GM18858 (cell line): Measurements from ENCODE around the gene C1QTNF5.

ENCODE experiments used
- ATAC-seq: cut with Tn5 transposase; IDR thresholded peaks from one replicate; pipeline ENCODE4 v1.9.1; 2021; ENCODE audit not compliant: unreplicated experiment

C1QTNF5 gene

DNA sequence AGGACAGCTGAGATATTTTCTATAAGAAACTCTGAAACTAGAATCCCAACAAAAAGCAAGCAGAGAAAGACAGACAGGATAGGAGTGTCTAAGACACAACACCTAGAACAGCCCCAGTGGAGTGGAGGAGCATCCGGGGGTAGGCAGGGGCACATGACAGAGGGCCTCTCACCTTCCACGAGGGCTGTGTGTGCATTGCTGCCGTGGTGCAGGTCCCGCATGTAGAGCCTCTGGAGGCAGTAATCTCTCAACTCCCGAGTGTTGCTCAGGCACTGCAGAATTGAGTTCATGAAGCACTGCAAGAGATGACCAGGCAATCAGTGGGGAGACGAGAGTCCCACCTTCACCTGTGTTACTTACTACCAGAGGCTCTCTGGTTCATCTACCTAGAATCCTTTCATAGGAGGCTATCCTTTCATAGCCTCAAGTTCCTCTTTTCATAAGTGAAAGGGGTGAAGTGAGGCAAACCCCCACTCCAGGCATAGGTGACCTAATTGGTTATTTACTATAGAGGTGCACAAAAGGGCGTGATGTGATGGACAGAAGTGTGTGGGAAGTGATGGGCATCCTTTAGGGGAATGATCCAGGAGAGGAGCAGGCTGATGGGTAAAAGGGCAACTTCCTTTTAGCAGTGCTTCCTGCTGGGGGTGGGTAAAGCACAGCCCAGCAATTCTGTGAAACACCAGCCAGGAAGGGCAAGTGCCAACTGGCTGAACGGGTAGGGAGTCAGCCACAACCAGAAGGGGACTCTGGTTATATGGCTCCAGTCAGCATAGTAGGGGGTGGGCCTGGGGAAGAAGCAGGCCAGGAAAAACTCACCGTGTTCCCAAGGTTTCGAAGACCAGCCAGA, 18.9 kb upstream of the C1QTNF5 start:
- ATAC-seq: no peak

DNA sequence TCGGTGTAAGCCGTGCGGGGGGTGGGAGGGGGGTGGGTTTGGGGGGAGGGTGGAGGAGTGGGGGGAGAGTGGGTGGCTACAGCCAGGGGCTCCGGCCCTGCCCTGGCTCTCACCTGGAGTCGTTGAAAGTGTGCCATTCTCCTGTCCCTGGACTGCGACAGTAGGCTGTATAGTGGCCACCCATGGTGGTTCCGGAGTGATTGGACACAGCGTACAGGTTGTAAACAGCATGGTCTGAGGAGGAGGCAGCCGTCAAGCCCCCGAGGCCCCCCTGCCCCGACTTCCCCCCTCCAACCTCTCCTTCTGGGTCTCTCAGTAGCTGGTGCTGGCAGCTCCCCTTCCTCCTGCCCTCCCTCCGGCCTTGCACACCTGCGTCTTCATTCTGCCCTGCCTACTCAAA, 16.4 kb upstream of the C1QTNF5 start:
- no peak for ATAC-seq

DNA sequence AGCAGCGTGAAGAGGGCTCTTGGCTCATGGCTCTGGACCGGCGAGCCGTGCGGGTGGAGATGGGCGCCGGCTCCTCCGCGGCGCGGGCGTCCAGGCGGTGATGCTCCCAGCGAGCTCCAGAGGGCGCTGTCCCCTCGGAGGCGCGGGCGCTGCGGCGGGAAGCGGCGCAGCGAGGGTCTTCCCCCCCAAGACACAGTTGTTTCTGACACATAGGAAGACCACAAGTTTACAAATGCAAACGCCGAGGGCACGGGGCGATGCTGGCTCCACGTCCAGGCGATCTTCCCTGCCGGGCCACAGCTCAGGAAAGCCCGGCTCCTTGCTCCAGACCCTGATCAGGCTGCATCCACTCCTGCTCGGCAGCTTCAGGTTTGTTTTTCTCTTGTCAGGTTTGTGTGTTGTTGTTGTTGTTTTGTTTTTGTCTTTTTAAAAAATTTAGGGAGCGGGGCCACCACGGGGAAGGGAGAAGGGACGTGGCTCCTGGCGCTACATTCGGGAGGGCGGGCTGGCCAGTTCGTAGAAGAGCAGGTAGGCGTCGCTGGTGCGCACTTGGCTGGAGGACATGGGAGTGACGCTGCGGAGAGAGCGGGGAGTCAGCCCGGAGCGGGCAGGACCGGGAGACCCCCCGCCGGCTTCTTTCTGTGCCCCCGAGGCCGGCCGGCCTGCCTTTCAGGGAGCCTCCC, 15.8 kb upstream of the C1QTNF5 start:
- ATAC-seq: no peak

DNA sequence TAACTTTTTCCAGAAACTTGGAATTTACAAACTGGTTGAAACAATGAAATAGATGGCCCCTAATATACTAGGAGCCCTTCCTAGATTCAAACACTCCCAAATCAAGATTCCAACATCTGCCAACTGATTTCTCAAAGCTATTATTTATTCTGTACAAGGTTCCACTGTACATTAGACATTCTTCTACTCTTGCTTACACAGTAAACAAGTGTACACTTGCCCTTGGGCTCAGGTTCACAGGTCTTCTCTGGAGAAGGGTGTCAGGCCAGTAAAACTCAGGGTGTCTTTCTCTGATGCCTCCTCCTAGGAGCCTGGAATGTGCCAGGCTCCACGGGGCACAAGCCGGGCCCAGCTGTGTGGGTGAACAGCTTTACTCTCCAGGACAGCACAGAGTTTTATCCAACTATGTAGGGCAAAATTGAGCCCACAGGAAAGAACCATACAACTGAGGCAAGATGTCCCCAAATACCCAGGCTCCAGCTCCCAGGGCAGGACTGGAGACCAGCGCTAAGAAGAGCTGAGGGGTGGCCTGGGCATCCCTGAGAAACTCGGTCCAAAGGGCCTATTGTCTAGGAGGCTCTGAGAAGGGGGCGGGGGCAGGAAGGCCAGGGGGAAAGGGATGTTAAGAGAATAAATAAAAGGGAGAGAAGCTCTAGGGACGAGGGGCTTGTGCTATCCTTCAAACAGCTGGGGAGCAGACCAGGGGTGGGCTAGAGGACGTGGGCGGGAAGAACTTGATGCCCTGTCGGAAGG, 14.6 kb upstream of the C1QTNF5 start:
- ATAC-seq: no peak

DNA sequence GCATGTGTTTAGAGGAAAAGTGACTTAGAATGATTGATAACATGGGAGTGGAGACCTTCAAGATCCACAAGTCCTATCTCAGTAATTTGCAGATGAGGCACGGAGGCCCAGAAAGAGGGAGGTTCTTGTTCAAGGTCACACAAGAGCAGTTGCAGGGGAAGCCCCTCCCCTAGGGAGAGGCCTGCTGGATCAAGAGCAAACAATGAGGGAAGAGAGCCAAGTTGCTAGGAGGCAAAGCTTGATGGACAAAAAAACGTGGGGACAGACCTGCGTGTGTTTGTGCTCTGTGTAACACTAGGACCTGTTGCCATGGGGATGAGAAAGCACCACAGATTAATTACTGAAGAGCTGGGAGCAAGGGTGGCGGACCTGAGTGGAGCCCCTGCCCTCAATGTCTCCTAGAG, 12.2 kb upstream of the C1QTNF5 start:
- ATAC-seq: no peak

DNA sequence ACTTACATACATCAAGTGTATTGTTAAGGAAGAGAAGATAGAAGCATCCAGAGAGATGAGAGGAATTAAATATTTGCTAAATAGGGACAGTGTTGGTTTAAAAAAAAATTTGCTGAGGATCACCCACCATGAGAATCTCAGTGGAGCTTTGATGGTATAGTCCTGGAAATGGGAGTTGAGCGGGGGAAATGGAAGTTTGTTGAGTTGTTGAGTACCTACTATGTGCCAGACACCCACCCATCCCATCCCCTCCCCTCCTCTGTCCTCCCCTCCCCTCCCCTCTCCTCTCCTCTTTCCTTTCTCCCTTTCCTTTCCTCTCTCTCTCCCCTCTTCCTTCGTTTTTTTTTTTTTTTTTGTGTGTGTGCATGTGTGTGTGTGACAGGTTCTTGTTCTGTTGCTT, 10.5 kb upstream of the C1QTNF5 start:
- ATAC-seq: no peak

DNA sequence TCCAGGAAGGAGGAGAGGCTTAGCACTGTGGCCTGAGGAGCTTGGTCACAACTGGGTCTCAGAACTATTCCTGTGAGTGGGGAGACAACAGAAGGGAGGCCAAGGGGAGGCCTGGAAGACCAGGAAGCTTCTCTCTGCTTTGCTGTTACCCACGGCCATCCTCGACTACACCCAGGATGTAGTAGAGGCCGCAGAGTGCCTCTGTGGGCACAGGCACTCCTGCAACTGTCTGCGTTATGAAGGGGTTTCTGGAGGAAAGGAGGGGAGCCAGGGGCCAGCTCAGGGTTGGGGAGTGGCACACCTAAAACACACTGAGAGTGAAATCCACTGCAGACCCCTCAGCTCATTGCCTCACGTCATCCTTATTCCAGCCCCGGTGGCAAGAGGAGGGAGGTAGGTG, 9.6 kb upstream of the C1QTNF5 start:
- ATAC-seq: no peak

DNA sequence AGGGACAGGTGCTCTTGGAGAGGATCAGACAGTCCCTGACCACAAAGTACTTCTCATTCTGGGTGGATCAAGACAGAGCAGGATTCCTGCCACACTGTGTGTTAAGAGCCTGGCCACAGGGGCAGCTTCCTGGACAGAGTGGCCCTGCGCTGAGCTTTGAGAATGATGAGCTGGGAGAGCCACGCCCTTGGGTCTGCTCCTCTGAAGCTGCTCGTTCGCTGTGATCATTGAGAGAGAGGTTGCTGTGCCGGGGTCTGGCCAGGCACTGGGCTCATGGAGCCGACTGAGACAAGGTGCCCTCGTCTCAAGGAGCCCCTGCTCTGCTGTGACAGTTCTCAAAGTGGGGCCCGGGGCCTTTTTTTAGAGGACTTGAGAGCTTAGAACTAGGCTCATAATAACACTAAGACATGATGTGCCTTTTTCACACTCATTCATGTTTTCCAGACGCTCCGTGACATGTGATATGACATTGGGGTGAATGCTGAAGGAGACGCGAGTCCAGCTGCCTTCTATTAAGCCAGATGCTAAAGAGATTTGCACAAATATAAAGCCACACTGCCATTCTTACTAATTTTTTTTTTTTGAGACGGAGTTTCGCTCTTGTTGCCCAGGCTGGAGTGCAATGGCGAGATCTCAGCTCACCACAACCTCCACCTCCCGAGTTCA, 7.4 kb upstream of the C1QTNF5 start:
- ATAC-seq: no peak

DNA sequence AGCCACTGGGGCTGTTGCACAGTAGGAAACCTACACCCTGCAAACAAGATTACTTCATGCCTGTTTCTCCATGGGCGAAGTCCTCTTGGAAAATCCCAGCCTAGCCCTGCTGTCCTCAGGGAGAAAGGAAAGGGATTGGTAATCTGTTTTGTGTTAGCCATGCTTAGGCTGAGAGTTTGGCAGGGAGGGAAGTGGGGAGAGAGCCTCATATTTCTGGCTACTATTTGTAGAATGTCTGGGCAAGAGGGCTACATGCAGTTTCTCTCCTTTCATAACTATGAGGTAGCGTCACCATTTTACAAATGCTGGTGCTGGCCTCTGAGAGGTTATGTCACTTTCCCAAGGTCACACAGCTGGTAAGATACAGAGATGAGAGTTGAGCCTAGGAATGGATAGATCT, 6.6 kb upstream of the C1QTNF5 start:
- ATAC-seq: no peak

DNA sequence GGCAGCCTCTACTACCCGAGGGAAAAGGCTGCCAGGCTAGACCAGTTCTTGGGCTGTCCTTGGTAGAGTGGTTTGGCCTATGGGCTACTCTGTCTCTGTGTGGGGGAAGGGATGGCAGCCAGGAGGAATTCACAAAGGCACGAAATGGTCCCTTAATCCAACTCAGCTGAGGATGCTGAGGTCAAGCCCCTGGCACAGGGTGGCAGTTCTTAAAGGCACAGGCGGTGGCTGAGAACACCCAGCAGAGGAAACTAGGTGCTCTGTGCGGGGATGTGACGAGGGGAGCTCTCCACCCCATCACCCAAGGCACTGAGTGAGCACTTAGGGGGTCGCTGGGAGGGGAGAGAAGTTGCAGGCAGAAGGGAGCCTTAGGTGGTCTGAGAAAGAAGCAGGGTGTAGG, 5.9 kb upstream of the C1QTNF5 start, which contains the start of gene MFRP:
MFRP (minus strand) TSS at position 101 of the 400 bp plus-strand sequence. CDS start 192 bp downstream, outside the sequence.
- no peak for ATAC-seq

DNA sequence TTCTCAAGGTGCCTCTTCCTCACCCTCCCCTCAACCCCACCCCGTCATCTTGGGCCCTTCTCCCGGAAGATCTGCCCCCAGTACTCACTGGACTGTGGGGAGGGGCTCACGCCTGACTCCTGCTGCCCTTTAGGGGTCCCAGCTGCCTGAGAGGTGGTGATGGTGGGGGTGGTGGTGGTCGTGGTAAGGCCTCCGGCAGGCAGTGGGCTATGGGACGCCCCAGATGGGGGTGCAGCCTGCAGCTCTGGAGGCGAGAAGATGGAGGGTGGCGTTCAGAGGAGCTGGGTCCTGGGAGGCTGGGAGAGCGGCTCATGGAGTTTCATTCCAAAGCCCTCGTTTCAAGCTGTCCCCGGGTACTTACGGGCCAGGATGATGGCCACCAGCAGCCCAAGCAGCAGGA, 5.0 kb upstream of the C1QTNF5 start:
- ATAC-seq: no peak

DNA sequence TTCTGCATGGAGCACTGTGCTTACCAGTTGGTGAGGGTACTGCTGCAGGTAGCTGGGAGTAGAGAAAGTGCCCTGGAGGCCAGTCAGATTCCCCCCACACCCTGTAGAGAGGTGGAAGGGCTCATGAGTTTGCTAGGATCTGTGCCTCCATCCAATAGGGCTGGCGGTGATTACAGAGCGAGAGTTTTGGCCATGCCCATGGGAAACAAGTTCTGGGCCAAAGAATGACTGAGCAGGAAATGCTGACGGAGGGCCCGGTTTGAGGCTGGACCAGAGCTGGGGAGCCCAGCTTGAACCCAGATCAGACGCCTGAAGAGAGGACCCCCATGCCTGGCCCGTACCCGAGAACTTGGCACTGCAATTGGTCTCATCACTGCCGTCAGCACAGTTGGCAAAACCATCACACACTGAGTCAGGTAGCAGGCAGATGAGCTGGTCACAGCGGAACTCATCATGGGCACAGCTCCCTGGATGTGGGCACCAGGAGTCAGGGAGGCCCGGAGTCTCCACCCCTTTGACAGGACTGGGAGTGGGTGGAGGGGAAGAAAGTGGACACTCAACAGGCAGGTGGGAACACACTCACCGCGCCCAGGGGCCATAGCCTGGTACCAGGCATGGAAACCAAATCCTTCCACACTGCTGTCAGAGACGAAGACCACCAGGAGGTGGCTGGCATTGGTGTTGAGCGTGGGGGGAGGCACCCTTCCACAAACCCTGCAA, 3.8 kb upstream of the C1QTNF5 start:
- no peak for ATAC-seq

DNA sequence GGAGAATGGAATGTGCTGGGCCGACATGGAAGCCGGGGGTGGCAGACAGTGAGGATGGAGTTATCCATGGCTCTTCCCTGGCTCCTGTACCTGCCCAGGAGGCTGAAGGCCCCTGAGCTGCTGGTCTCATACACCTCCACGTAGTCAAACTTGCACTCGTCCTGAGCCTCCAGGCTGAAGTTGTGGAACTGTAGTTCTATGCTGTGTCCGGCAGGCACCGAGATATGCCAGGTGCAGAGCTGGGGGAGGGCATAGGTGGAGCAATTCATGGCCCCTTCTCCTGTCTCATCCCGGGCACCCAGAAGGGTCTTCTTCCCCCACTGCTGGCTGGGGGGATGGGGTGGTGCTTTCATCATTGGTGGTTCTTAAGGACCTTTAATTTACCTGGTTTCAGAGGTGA, 3.0 kb upstream of the C1QTNF5 start:
- ATAC-seq: no peak

DNA sequence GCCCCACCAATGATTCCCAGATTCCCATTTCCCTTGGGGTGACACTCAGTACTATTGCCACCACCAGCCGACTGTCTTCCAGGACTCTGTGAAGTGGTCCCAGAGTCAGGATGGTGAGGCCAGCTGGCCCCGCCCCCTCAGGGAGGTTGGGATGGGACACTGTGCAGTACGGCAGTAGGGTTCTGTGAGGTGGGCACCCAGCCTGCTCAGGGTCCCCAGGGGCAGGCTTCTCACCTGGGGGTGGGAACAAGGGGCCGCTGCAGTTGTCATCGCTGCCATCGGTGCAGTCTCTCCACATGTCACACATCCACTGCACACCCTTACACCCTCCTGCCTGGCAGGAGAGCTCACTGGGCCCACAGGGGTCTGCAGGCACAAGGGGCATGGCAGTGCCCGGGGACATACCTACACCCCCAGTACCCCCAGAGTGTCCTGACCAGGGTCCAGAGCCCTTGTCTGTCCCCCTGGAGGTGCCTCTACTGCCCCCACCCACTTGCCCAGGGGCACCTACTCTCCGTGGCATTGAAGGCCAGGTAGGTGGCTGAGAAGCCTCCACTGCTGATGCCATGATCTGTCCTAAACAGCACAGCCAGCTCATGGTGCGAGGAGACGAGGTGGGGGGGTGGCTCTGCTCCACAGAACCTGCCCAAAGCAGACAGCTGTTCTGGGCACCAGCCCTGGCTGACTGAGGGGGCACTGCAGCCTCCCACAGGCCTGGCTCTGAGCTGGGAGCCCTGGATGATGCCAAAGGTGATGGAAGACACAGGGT, 1.9 kb upstream of the C1QTNF5 start:
- ATAC-seq: no peak

DNA sequence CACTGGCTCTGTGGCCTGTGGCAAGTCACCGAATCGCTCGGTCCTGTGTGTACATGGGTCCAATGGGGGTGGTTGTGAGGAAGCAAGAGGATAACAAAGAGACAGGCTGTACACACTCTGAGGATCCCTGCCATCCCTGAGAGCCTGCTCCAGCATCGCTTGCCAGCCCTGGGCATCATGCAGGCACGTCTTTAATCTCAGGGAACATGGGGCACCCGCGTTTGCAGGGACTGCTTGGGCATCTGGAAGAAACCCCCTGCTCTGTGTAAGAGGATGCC, 1.3 kb upstream of the C1QTNF5 start:
- no peak for ATAC-seq

DNA sequence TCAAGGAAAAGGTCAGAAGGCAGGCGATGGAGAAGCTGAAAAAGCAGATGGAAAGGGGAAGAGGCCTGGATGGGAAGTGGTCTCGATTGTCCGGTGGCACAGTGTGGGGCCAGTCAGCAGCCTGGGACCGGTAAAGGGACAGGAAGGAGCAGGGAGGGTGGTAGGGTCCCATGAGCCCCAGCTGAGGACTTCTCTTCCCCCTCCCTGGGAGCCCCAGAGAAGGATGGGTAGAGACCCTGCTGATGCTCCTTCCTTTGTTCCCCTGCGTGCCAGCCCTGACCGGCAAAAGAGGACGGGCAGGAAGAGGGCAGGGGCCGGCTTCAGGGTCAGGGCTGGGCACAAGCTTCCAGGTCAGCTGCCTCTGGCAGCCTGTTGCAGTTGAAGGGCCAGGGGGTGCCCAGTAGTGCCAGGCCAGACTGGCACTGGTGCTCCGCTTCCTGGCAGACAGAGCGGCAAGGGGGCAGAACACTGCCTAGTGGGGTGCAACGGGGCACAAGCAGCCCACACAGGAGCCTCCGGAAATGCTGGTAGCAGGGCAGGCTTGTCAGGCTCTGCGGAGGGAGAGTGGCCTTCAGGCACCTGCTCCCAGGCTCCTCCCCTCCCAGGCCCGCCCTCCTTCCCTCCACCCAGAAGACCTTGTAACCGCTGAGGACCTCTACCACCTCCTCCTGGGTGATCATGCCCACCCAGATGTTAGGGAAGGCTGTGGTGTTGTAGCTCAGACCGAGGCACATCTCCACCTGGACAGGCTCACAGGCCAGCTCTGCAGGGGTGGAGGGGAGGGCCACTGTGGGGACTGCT, 739 bp upstream of the C1QTNF5 start:
- ATAC-seq: no peak

DNA sequence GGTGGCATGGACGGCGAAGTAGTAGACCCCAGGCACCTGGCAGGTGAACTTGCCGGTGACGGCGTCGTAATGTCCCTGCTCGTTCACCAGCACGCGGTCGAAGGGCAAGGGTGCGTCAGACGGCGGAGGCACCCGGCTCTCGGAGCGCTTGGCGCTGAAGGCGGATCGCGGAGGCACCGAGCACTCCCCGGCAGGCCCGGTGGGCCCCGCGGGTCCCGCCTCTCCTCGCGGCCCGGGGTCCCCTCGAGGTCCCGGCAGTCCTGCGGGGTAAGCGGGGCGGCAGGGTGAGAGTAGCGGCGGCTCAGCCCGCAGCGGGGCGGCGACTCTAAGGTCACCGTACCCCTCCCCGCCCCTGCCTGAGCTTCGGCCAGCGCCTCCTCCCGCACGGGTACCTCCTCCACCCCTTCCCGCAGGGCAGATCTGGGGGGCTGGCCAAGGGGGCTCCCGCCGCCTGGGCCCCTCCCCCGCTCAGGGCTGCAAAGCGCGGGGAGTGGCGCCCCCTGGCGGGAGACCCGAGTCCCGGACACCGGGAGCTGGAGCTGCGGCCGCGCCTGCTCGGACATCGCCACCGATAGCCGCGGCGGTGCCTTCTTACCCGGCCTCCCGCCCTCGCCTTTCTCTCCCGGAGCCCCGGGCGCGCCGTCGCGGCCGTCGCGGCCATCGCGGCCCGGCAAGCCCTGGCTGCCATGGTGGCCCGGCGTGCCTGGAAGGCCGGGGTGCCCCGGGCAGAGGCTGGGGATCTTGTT, 921 bp downstream of the C1QTNF5 start:
- ATAC-seq: no peak

DNA sequence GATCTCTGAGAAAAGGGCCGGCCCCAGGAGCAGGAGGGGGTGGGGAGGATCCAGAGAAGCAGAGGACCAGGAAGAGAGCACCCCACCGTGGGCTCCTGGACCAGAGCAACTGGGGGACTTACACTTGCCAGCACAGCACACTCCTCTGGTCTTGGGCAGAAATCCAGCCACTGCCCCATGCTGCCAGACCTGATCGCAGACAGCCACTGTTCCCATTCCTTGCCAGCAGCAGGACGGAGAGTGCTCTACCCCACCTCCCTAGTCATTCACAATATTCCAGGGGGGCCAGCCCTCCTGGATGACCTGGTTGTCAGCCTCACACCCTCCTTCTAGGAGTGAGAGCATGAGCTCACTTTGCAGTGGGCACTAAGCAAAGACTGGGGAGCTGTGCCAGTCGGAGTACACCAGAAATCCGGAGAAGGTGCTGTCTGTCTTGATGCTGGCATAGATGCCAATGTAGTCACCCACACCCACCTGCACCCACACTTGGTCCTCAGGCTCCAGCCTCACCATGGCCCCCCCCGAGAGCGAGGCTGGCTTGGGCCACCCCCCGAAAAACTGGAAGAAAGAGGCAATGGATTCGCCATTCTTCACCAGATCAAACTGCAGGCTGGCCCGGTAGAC, 1.6 kb downstream of the C1QTNF5 start:
- no peak for ATAC-seq
